ENCODE measurements around the gene NRG3. TPM values are rescaled to one million over a fixed set of nuclear protein-coding genes. Genes with fewer than 3 reads are reported as not detected.

NRG3 gene
- total and polyA plus RNA-seq, 12 donors, result 0.46 to 3.8 (median 1.3) TPM

DNA sequence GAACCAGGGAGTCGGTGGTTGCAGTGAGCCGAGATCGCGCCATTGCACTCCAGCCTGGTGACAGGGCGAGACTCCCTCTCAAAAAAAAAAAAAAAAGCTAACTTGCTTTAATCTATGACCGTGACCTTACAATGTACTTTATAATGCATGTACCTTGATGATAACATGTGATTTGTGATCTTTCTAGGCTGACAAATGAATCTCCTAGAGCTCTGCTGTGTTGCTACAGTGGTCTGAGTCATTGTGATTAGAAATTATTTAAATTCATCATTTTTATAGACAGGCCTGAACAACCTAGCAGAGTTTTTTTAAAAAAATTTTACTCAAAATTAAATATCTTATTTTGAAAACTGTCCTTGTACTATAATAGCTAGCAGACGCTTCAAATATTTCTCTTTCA, 722.8 kb downstream of the NRG3 start:
- no peaks in the 10 kb centered on the region for H3K36me3 ChIP-seq (replicated peaks in 1 of 2)
- no peak overlapping the region for H3K4me3 ChIP-seq
- intact Hi-C loops (cut with DNase I), result no loop called here
- no peaks in the 10 kb centered on the region for H3K27me3 ChIP-seq
- 63 to 73% (median 65%) methylated on average over 7 of the region's 7 CpGs for WGBS, 4 donors
- peak overlapping the region in 1 of 5 donors; percentile 0 for H3K27ac ChIP-seq
- no peaks in the 10 kb centered on the region for H3K9me3 ChIP-seq (replicated peaks in 1 of 3)
- H3K4me1 ChIP-seq (replicated peaks in 1 of 2), result peaks cover 4 to 6% of the 10 kb centered on the region in 2 donors
- TF ChIP-seq CTCF (IDR thresholded peaks at IDR 0.05) (no peak), POLR2A (IDR thresholded peaks at IDR 0.05) (no peak)
- no peak for DNase-seq

GRCh38 chr10:82609845-82610244, 734.9 kb downstream of the NRG3 start:
- no peak overlapping the region for H3K27ac ChIP-seq
- 60 to 71% (median 64%) methylated on average over 3 of the region's 3 CpGs for WGBS, 4 donors
- DNase-seq, result no peak
- no peaks in the 10 kb centered on the region for H3K27me3 ChIP-seq
- H3K4me3 ChIP-seq, result no peak overlapping the region
- no peak for TF ChIP-seq POLR2A (IDR thresholded peaks at IDR 0.05)
- no peak for TF ChIP-seq CTCF (IDR thresholded peaks at IDR 0.05)
- no peaks in the 10 kb centered on the region for H3K4me1 ChIP-seq (replicated peaks in 1 of 2)
- intact Hi-C loops (cut with DNase I), result no loop called here
- peaks cover 0 to 6% (median 0%) of the 10 kb centered on the region in 3 donors for H3K9me3 ChIP-seq (replicated peaks in 1 of 3)
- H3K36me3 ChIP-seq (replicated peaks in 1 of 2), result no peaks in the 10 kb centered on the region

DNA sequence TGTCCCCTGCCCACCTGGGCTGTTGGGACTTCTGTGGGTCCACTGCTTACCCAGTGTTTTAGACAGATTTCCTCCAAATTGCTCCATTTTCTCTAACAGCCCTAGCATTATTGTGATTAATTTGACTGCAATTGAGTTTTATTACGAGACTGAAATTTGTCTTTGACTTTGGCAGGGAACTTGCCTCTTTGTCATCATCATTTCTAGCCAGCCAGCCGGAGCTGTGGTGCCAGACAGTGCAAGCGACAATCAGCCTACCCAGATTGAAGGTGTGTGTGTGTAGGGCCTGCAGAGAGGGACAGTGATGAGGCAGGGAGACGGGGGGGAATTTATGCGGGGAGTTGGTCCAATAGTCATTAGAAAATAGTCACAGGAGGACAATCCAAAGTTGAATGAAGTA, 743.0 kb downstream of the NRG3 start:
- H3K27ac ChIP-seq, result no peak overlapping the region
- 65 to 84% (median 79%) methylated on average over 5 of the region's 5 CpGs for WGBS, 4 donors
- intact Hi-C loops (cut with DNase I), result no loop called here
- TF ChIP-seq CTCF (IDR thresholded peaks at IDR 0.05), result no peak
- no peak for TF ChIP-seq POLR2A (IDR thresholded peaks at IDR 0.05)
- DNase-seq, result no peak
- H3K27me3 ChIP-seq, result no peaks in the 10 kb centered on the region
- no peaks in the 10 kb centered on the region for H3K9me3 ChIP-seq (replicated peaks in 1 of 3)
- no peak overlapping the region for H3K4me3 ChIP-seq
- no peaks in the 10 kb centered on the region for H3K36me3 ChIP-seq (replicated peaks in 1 of 2)
- no peaks in the 10 kb centered on the region for H3K4me1 ChIP-seq (replicated peaks in 1 of 2)

DNA sequence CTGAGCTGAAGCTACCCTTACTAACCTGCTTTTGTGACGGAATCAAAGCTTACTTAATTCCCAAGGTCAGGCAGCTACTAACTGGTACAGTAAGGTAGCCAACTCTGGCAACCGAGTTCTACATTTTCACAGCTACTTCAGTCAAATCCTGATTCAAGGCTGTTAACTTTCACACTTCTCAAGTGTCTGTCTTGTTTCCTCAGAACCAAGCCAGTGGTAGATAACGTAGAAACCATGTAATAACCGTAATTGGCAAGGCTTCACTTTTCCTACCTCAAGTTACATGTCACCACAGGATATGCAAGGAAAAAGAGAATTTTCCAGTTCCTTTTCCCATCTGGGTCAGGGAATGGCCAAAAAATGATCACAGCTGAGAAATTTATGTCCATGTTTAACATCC, 746.7 kb downstream of the NRG3 start:
- WGBS, 4 donors, result 84 to 93% (median 84%) methylated on average over 4 of the region's 4 CpGs
- no peaks in the 10 kb centered on the region for H3K4me1 ChIP-seq (replicated peaks in 1 of 2)
- H3K27ac ChIP-seq, result no peak overlapping the region
- DNase-seq, result no peak
- H3K4me3 ChIP-seq, result no peak overlapping the region
- H3K27me3 ChIP-seq, result no peaks in the 10 kb centered on the region
- no peaks in the 10 kb centered on the region for H3K9me3 ChIP-seq (replicated peaks in 1 of 3)
- no peak for TF ChIP-seq CTCF (IDR thresholded peaks at IDR 0.05)
- TF ChIP-seq POLR2A (IDR thresholded peaks at IDR 0.05), result no peak
- no peaks in the 10 kb centered on the region for H3K36me3 ChIP-seq (replicated peaks in 1 of 2)
- intact Hi-C loops (cut with DNase I), result no loop called here
